K562 (cell line): ENCODE data around the gene LIF. TPM values are rescaled to one million over a fixed set of nuclear protein-coding genes. Genes with fewer than 3 reads are reported as not detected.

Experiments used
- ATAC-seq: fragments of 200-7000 bp; cut with Tn5 transposase; 3 replicates; pipeline ENCODE4 v1.9.1; 2020; ENCODE audit warnings: moderate library complexity
- BruUV-seq: library from RNA; stranded (reverse); fragments of 400-500 nt; replicated peaks from 2 replicates; lab custom pipeline; 2021; lab: Mats Ljungman, UMichigan
- CTCF ChIA-PET: fragments of 300-600 bp; formaldehyde crosslinking; extraction: SDS; loops from one replicate; lab custom pipeline; 2021; ENCODE audit warnings: low intra/inter-chr PET ratio; lab: Yijun Ruan, JAX
- POLR2A ChIA-PET: fragments of 300-600, 350-650 bp; sonication (Branson Sonifier 250); formaldehyde crosslinking; extraction: SDS; loops from one replicate; lab custom pipeline; 2021; ENCODE audit warnings: antibody characterized with exemption, inconsistent platforms; lab: Yijun Ruan, JAX
- DNase-seq, 4 experiments: peaks; one replicate each; pipeline versions ENCODE4 v3.0.0 to v3.0.0-alpha.2; 2011 to 2018; ENCODE audit warnings: low spot score in 3 of 4, mixed read lengths in 3 of 4; ENCODE audit errors: extremely low read depth in 1 of 4
- FAIRE-seq: peaks from 2 replicates; lab custom pipeline; 2011; peaks lifted over from hg19 to GRCh38; lab: Jason Lieb, UNC
- H2AFZ ChIP-seq: 2 replicates; pipeline ENCODE4 v1.6.0; 2011; ENCODE audit warnings: low read depth, low read length, control low read depth, inconsistent platforms
- H3K27ac ChIP-seq: fragments of 200-600 bp; 3 replicates; pipeline ENCODE4 v1.8.0; 2011; ENCODE audit warnings: low read depth, mild to moderate bottlenecking, control low read depth, inconsistent platforms, low read length, moderate library complexity, mixed read lengths; ENCODE audit errors: extremely low read depth
- H3K27me3 ChIP-seq, 2 experiments: fragments of 300-600 bp in 1 of 2; 2 replicates in 1 of 2; 3 replicates in 1 of 2; pipeline versions ENCODE4 v1.6.0 to v1.8.0; 2011; ENCODE audit warnings: inconsistent platforms in 2 of 2, low read length in 2 of 2, mild to moderate bottlenecking in 1 of 2, mixed read lengths in 1 of 2, moderate library complexity in 1 of 2; ENCODE audit not compliant: control insufficient read depth in 2 of 2, insufficient read depth in 2 of 2
- H3K36me3 ChIP-seq: fragments of 300-600 bp; 3 replicates; pipeline ENCODE4 v1.8.0; 2011; ENCODE audit warnings: mild to moderate bottlenecking, low read length, inconsistent platforms; ENCODE audit not compliant: control insufficient read depth, insufficient read depth
- H3K4me1 ChIP-seq, 2 experiments: fragments of 200-600 bp in 1 of 2; replicated peaks in 1 of 2; 2 replicates in 1 of 2; 3 replicates in 1 of 2; pipeline versions ENCODE4 v1.5.1 to v1.8.0; 2011; ENCODE audit warnings: inconsistent platforms in 2 of 2, low read length in 2 of 2, mild to moderate bottlenecking in 1 of 2, mixed read lengths in 1 of 2, moderate library complexity in 1 of 2; ENCODE audit not compliant: control insufficient read depth in 2 of 2, insufficient read depth in 2 of 2
- H3K4me2 ChIP-seq: 2 replicates; pipeline ENCODE4 v1.6.1; 2011; ENCODE audit warnings: low read length, control low read depth, inconsistent platforms, mixed read lengths; ENCODE audit not compliant: insufficient read depth
- H3K4me3 ChIP-seq: fragments of 200-600 bp; sonication (generic), shearing (Covaris generic); 2 replicates; pipeline ENCODE4 v1.5.1; 2016; ENCODE audit warnings: control low read depth, inconsistent platforms
- H3K79me2 ChIP-seq: fragments of 200-600 bp; 3 replicates; pipeline ENCODE4 v1.8.0; 2011; ENCODE audit warnings: low read length, inconsistent platforms; ENCODE audit not compliant: control insufficient read depth, insufficient read depth
- H3K9ac ChIP-seq, 2 experiments: 2 replicates each; pipeline versions ENCODE4 v1.6.0 to v1.6.1; 2011; ENCODE audit warnings: low read depth in 2 of 2, low read length in 2 of 2, control low read depth in 1 of 2, inconsistent platforms in 1 of 2, mild to moderate bottlenecking in 1 of 2, mixed read lengths in 1 of 2; ENCODE audit not compliant: insufficient read depth in 1 of 2
- H3K9me1 ChIP-seq: one replicate; pipeline ENCODE4 v1.6.0; 2011; ENCODE audit warnings: inconsistent platforms, mild to moderate bottlenecking, low read length, moderate library complexity; ENCODE audit not compliant: control insufficient read depth, insufficient read depth
- H3K9me3 ChIP-seq: replicated peaks from 2 replicates; pipeline ENCODE4 v1.5.1; 2011; ENCODE audit warnings: low read depth, low read length, inconsistent platforms; ENCODE audit not compliant: control insufficient read depth, insufficient read depth
- H4K20me1 ChIP-seq: replicated peaks from 2 replicates; pipeline ENCODE4 v1.6.1; 2011; ENCODE audit warnings: low read length, inconsistent platforms, mixed read lengths; ENCODE audit not compliant: control insufficient read depth, insufficient read depth
- MYC ChIP-seq, 2 experiments: fragments of 250-450 bp in 1 of 2; sonication (Bioruptor Pico) in 1 of 2; IDR thresholded peaks; 2 replicates each; pipeline versions ENCODE4 v1.5.1 to v1.6.1; 2012 to 2021; ENCODE audit warnings: low read depth in 2 of 2, borderline replicate concordance in 1 of 2, improper control_type of control experiment in 1 of 2, low read length in 1 of 2, mild to moderate bottlenecking in 1 of 2, moderate library complexity in 1 of 2
- WGBS: fragments of 100-300 bp; shearing (Covaris generic); methylation state at CpG from one replicate; pipeline ENCODE4 v1.1.6; 2016; ENCODE audit warnings: low coverage, mixed read lengths; ENCODE audit not compliant: insufficient coverage; ENCODE audit errors: missing lambda C conversion rate; 5-methylcytosine and 5-hydroxymethylcytosine counted together
- in situ Hi-C: fragments of 300-500 bp; cut with MboI; formaldehyde crosslinking; loops from 4 replicates; pipeline ENCODE4 v1.15.0; 2018; ENCODE audit warnings: inconsistent platforms, mixed read lengths
- intact Hi-C: fragments of 100-400 bp; cut with micrococcal nuclease; formaldehyde crosslinking; loops from 2 replicates; pipeline ENCODE4 v1.14.2; 2022
- polyA plus RNA-seq, 8 experiments: library from polyadenylated mRNA; depleted of rRNA in 4 of 8; stranded (reverse) in 5 of 8; unstranded in 3 of 8; fragments of >200 nt; fragmentation: Nextera tagmentation in 2 of 8; fragmentation: Illumina TruSeq in 1 of 8; extraction: Ambion mirVana in 2 of 8; extraction: Trizol in 1 of 8; gene quantifications; 2 replicates each; pipeline versions ENCODE4 v1.2.1 to v1.2.3, GENCODE V29; 2011 to 2014; ENCODE audit warnings: inconsistent platforms in 1 of 8, missing spikeins in 1 of 8
- total RNA-seq, 7 experiments: library from RNA; depleted of rRNA in 6 of 7; stranded (reverse); fragments of >200 nt in 6 of 7; fragmentation: Illumina TruSeq in 2 of 7; extraction: Trizol in 2 of 7; gene quantifications; 2 replicates each; pipeline versions ENCODE4 v1.2.1 to v1.2.3, GENCODE V29; 2011 to 2021; ENCODE audit warnings: low replicate concordance in 1 of 7
- TF ChIP-seq, protein P1 (sequence below): fragments of 250-450 bp; sonication (Bioruptor Pico); IDR thresholded peaks from 2 replicates; pipeline ENCODE4 v1.8.0; 2022; ENCODE audit warnings: inconsistent platforms, mild to moderate bottlenecking, moderate library complexity, borderline replicate concordance

Gene LIF
- total and polyA plus RNA-seq, 9 of the 15 experiments (the other 6 are each of a cell fraction or from before 2014, with no cell fraction given) = 0.05 to 0.39 (median 0.18) TPM; not detected in 3

DNA sequence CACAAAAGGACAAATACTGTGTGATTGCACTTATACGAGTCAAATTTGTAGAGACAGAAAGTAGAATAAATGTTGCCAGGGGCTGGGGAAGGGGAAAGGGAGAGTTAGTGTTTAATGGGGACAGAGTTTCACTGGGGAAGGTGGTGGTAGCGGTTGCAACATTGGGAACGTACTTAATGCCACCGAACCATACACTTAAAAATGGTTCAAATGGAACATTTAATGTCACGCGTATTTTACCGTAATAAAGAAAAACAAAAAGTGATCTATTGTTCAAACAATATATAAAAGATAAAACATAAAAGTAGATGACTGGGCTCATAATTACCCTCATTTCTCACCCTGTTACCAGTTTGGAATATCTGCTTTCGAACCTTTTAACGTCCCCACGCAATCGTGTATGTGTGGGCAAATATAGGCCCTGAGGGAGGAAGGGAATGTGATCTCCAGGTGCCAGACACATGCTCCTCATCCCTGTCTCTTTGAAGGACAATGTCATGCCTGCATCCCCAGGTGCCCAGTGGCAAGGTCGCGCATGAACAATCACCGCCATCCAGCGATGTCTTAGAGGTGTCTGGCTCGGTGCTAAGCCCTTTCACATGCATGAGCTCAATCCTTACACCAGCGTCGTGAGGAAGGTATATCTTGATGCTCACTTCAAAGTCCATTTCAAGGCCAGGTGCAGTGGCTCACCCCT lies 35.3 kb downstream of the LIF start:
- no peak overlapping the region for H3K4me3 ChIP-seq
- no peak for DNase-seq
- no peaks in the 10 kb centered on the region for H3K9me3 ChIP-seq
- H3K79me2 ChIP-seq = no peaks in the 10 kb centered on the region
- no peak for ATAC-seq
- no peak overlapping the region for H3K9ac ChIP-seq
- POLR2A ChIA-PET = interaction anchor here (0.7 kb wide), 1 partner anchor 19 kb away, joined by 8 read pairs; no protein-coding TSS in a partner anchor
- intact Hi-C loops = no loop called here
- H3K36me3 ChIP-seq = no peaks in the 10 kb centered on the region
- no peak overlapping the region for H2AFZ ChIP-seq
- no TSS peak for BruUV-seq
- TF ChIP-seq, protein P1, sequence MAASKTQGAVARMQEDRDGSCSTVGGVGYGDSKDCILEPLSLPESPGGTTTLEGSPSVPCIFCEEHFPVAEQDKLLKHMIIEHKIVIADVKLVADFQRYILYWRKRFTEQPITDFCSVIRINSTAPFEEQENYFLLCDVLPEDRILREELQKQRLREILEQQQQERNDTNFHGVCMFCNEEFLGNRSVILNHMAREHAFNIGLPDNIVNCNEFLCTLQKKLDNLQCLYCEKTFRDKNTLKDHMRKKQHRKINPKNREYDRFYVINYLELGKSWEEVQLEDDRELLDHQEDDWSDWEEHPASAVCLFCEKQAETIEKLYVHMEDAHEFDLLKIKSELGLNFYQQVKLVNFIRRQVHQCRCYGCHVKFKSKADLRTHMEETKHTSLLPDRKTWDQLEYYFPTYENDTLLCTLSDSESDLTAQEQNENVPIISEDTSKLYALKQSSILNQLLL (CRISPR knock-in tag) = peak; percentile 65; the same call in 1 of the 2 replicates
- TF ChIP-seq MYC (IDR thresholded peaks at IDR 0.05; ENCODE audit: low read depth, low read length) = no peak
- TF ChIP-seq MYC (CRISPR knock-in tag; IDR thresholded peaks at IDR 0.05; ENCODE audit: borderline replicate concordance, low read depth) = no peak
- no peak overlapping the region for H3K4me2 ChIP-seq
- in situ Hi-C loops = no loop called here
- no peaks in the 10 kb centered on the region for H3K9me1 ChIP-seq
- H3K27ac ChIP-seq = no peak overlapping the region
- H3K4me1 ChIP-seq = peaks cover 24 to 39% of the 10 kb centered on the region in 2 experiments
- WGBS = 85% methylated on average over 17 of the region's 18 CpGs
- no peak for FAIRE-seq
- H4K20me1 ChIP-seq = no peaks in the 10 kb centered on the region
- no peaks in the 10 kb centered on the region for H3K27me3 ChIP-seq
- CTCF ChIA-PET = no interaction called here
